Common myeloid progenitor, CD34-positive (primary cell): ENCODE measurements around the gene AP1G2.
A peak's percentile ranks its signal among the peaks of the same experiment; 100 is the strongest.

Experiments
- CTCF ChIA-PET: fragments of 350-600 bp; sonication (Branson Sonifier 250); formaldehyde crosslinking; loops from one replicate; lab custom pipeline; 2021; ENCODE audit warnings: antibody characterized with exemption; lab: Charles Lee
- POLR2A ChIA-PET: fragments of 350-600 bp; sonication (Branson Sonifier 250); formaldehyde crosslinking; loops from one replicate; lab custom pipeline; 2021; ENCODE audit warnings: antibody characterized with exemption; lab: Charles Lee
- DNase-seq, 3 donors: peaks; one replicate each; pipeline versions ENCODE4 v3.0.0 to v3.0.0-alpha.2; 2013
- H3K27ac ChIP-seq, 2 experiments: 1 replicate in 1 of 2; 2 replicates in 1 of 2; pipeline ENCODE4 v1.7.0; 2013; ENCODE audit warnings: inconsistent platforms in 2 of 2, low read length in 2 of 2, mild to moderate bottlenecking in 2 of 2, low read depth in 1 of 2, moderate library complexity in 1 of 2; ENCODE audit not compliant: severe bottlenecking in 2 of 2, insufficient read depth in 1 of 2, poor library complexity in 1 of 2
- H3K27me3 ChIP-seq, 5 experiments: replicated peaks in 2 of 5; 1 replicate in 3 of 5; 2 replicates in 2 of 5; pipeline versions ENCODE4 v1.6.1 to v1.7.0; 2013; ENCODE audit warnings: low read length in 4 of 5, mild to moderate bottlenecking in 2 of 5, moderate library complexity in 2 of 5, inconsistent platforms in 1 of 5; ENCODE audit not compliant: insufficient read depth in 5 of 5, control insufficient read depth in 4 of 5
- H3K36me3 ChIP-seq, 4 experiments: 1 replicate in 2 of 4; 2 replicates in 2 of 4; pipeline versions ENCODE4 v1.6.1 to v1.7.0; 2013; ENCODE audit warnings: low read length in 3 of 4, control low read depth in 1 of 4, mild to moderate bottlenecking in 1 of 4; ENCODE audit not compliant: control insufficient read depth in 4 of 4, insufficient read depth in 4 of 4
- H3K4me1 ChIP-seq, 4 experiments: 1 replicate in 3 of 4; 2 replicates in 1 of 4; pipeline versions ENCODE4 v1.6.1 to v1.7.1; 2013; ENCODE audit warnings: low read length in 3 of 4, mild to moderate bottlenecking in 3 of 4, control low read depth in 1 of 4, inconsistent platforms in 1 of 4, moderate library complexity in 1 of 4; ENCODE audit not compliant: control insufficient read depth in 4 of 4, insufficient read depth in 4 of 4; ENCODE audit errors: control extremely low read depth in 1 of 4
- H3K4me3 ChIP-seq, 7 experiments: 1 replicate in 4 of 7; 2 replicates in 3 of 7; pipeline versions ENCODE4 v1.5.1 to v1.7.0; 2013; ENCODE audit warnings: mild to moderate bottlenecking in 7 of 7, low read length in 6 of 7, moderate library complexity in 6 of 7, inconsistent platforms in 2 of 7, low read depth in 2 of 7, control low read depth in 1 of 7; ENCODE audit not compliant: insufficient read depth in 4 of 7, control insufficient read depth in 1 of 7; ENCODE audit errors: extremely low read depth in 1 of 7
- H3K9me3 ChIP-seq, 5 experiments: 1 replicate in 4 of 5; 2 replicates in 1 of 5; pipeline versions ENCODE4 v1.6.1 to v1.7.1; 2013; ENCODE audit warnings: low read length in 4 of 5, mild to moderate bottlenecking in 2 of 5, inconsistent platforms in 1 of 5, low read depth in 1 of 5, moderate library complexity in 1 of 5; ENCODE audit not compliant: control insufficient read depth in 4 of 5, insufficient read depth in 2 of 5; ENCODE audit errors: control extremely low read depth in 1 of 5
- WGBS: methylation state at CpG from one replicate; pipeline ENCODE4 v1.1.5; 2013; ENCODE audit not compliant: insufficient coverage; 5-methylcytosine and 5-hydroxymethylcytosine counted together

Gene AP1G2

GRCh38 chr14:23563473-23564180 is 4.0 kb downstream of the AP1G2 start:
- CTCF ChIA-PET, result interaction anchor here (1.0 to 20.8 kb wide), 12 partner anchors 8 to 242 kb away, joined by 3 to 519 read pairs (median 4); partner anchors contain the start of gene ZFHX2
- peaks cover 19 to 75% (median 52%) of the 10 kb centered on the region in 4 experiments for H3K36me3 ChIP-seq

DNA sequence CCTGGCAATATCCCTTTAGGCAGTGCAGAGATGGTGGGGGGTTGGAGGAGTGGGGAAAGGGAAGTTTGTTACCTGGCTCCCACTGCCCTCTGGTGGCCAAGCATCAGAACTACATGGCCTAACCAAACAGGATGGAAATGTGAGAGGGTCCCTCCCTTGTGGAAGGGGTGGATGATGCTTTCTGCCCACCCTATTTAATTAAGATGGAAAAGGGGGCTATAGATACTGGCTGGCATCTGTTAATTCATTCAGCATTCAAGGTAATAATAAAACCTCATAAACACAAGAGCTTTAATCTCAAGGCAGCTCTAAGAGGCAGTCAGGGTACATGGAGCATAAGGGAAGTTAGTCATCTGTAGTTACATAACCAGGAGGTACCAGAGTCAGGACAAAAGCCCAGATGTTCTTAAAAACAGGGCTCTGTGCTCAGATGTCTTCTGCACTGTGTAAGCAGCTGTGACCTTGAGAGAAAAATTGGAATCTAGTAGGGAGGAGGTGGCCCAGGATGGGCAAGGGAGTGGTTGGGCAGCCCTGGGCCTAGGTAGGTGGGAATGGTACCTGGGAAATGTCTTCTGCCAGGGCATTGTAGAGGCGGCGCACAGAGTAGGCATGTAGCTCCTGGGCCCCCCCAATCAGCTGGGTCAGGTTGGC is 4.6 kb downstream of the AP1G2 start:
- ChIA-PET CTCF (interaction anchor here (1.0 to 20.8 kb wide), 12 partner anchors 9 to 241 kb away, joined by 3 to 519 read pairs (median 4); partner anchors contain the start of gene ZFHX2), POLR2A (no interaction called here)
- Histone ChIP-seq H3K9me3 (no peaks in the 10 kb centered on the region), H3K4me3 (no peak overlapping the region), H3K4me1 (peaks cover 0 to 18% (median 14%) of the 10 kb centered on the region in 4 experiments), H3K27me3 (no peaks in the 10 kb centered on the region), H3K36me3 (peaks cover 24 to 82% (median 56%) of the 10 kb centered on the region in 4 experiments), H3K27ac (no peak overlapping the region)
- peak; percentile 59 to 77 (median 71) for DNase-seq
- WGBS, result 100% methylated on average over 2 of the region's 2 CpGs

More at GRCh38 chr14:23563473-23564180, 4.0 kb downstream of the AP1G2 start:
- H3K9me3 ChIP-seq, result no peaks in the 10 kb centered on the region
- no peak overlapping the region for H3K4me3 ChIP-seq
- no peak for DNase-seq
- H3K27me3 ChIP-seq, result no peaks in the 10 kb centered on the region
- peaks cover 3 to 21% (median 21%) of the 10 kb centered on the region in 4 experiments for H3K4me1 ChIP-seq
- no peak overlapping the region for H3K27ac ChIP-seq
- WGBS, result 92% methylated on average over 13 of the region's 14 CpGs
- POLR2A ChIA-PET, result no interaction called here

DNA sequence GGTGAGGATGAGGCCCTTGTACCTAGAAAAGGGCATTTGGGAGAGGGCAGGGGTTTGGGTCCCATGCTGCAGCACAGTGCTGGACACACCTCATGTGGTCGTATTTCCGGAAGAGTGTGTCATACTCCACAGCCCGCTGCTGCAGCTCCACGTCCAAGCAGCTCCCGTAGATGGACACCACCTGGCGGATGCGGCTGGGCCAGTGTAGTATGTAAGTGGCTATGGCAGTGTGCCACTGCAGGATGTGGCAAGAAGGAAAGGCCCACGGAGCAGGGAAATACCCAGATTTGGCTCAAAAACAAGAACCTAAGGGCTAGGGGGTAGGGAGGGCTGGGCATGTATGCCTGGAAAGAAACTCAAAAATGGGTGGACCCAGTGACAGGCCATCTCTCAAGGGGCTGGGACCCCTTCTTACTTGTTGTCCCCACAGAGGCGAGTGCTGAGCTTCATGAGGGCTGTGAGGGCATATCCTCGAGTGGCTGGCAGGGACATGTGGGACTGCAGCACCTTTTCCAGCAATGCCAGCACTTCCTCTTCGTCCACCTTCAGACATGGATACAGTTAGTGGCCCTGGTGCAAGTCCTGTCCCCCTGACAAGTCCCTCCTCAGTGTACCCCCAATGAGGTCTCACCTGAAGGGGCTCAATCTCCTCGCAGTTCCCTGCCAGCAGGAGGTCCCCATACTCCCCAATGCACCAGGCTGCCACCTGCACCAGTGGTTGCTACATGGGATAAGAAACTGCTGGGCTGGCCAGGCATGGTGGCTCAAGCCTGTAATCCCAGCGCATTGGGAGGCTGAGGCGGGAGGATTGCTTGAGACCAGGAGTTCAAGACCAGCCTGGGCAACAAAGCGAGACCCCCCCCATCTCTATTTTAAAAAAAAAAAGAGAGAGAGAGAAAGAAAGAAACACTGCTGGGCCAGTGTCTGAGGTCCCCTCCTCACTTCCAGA is 5.4 kb downstream of the AP1G2 start:
- Histone ChIP-seq H3K4me3 (no peak overlapping the region), H3K36me3 (peaks cover 24 to 87% (median 57%) of the 10 kb centered on the region in 4 experiments), H3K9me3 (no peaks in the 10 kb centered on the region), H3K27me3 (no peaks in the 10 kb centered on the region), H3K4me1 (peaks cover 0 to 18% (median 13%) of the 10 kb centered on the region in 4 experiments), H3K27ac (no peak overlapping the region)
- ChIA-PET CTCF (interaction anchor here (0.8 to 20.8 kb wide), 17 partner anchors 8 to 240 kb away, joined by 3 to 519 read pairs (median 6); partner anchors contain the start of genes AP1G2, NGDN and ZFHX2), POLR2A (interaction anchor here (1.4 kb wide), 1 partner anchor 84 kb away, joined by 3 read pairs; no protein-coding TSS in a partner anchor)
- DNase-seq, result no peak
- 92% methylated on average over 10 of the region's 15 CpGs for WGBS

DNA sequence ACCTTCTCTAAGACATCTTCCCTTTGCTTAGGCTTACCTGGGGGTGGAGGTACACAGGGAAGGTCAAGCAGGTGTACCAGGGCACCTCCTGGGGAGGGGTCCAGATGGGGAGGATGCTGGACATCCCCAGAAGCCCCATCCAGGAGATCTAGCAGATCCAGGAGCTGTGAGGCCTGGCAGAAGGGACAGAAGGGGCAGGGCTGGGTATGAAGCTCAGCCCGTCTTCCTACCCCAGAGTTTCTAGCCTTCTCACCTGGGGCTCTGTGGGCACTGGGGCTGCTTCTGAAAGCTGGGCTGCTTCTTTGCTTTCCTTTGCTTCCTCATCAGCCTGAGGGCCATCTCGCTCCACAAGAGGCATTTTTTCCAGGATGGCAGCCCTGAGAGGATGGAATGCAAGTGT is 6.3 kb downstream of the AP1G2 start:
- no peak overlapping the region for H3K27ac ChIP-seq
- ChIA-PET POLR2A (interaction anchor here (1.4 kb wide), 1 partner anchor 83 kb away, joined by 3 read pairs; no protein-coding TSS in a partner anchor), CTCF (interaction anchor here (0.8 to 20.8 kb wide), 11 partner anchors 9 to 239 kb away, joined by 3 to 519 read pairs (median 15); partner anchors contain the start of genes AP1G2, NGDN and ZFHX2)
- H3K27me3 ChIP-seq, result no peaks in the 10 kb centered on the region
- no peak overlapping the region for H3K4me3 ChIP-seq
- H3K9me3 ChIP-seq, result no peaks in the 10 kb centered on the region
- peaks cover 0 to 19% (median 13%) of the 10 kb centered on the region in 4 experiments for H3K4me1 ChIP-seq
- 92% methylated on average over 2 of the region's 2 CpGs for WGBS
- H3K36me3 ChIP-seq, result peaks cover 24 to 86% (median 57%) of the 10 kb centered on the region in 4 experiments
- no peak for DNase-seq

DNA sequence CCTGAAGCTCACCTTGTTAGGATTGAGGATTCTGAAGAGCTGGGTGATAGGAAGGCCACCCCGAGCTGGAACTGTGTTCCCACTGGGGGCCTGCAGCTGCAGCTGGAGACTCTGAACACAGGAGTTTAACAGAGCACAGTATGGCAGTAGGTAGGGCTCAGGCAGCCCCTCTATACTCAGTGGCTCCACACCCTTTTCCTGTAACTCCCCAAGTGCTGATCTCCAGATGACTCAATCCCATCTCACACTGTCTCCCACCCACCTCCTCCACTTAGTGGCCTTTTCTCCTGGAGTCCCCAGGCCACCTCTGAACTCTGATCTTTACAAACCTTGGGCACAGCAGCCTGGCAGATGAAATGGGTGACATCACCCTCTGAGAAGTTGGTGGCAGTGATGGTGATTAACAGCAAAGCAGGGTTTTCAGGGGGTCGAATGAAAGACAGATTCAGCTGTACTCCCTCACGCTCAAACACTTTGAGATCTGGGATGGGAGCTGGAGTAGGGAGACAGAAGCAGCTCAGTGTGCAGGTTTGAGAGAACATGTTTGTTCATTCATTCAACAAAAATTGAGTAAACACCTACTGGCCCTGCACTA is 7.6 kb downstream of the AP1G2 start:
- H3K4me1 ChIP-seq, result peaks cover 0 to 26% (median 16%) of the 10 kb centered on the region in 4 experiments
- no peak for DNase-seq
- H3K27me3 ChIP-seq, result no peaks in the 10 kb centered on the region
- H3K4me3 ChIP-seq, result no peak overlapping the region
- H3K9me3 ChIP-seq, result no peaks in the 10 kb centered on the region
- peaks cover 23 to 73% (median 51%) of the 10 kb centered on the region in 4 experiments for H3K36me3 ChIP-seq
- no peak overlapping the region for H3K27ac ChIP-seq
- POLR2A ChIA-PET, result interaction anchor here (1.0 kb wide), 1 partner anchor 293 kb away, joined by 4 read pairs; no protein-coding TSS in a partner anchor
- CTCF ChIA-PET, result interaction anchor here (0.9 to 20.8 kb wide), 21 partner anchors 8 to 557 kb away, joined by 3 to 519 read pairs (median 8); partner anchors contain the start of genes AP1G2, HOMEZ and ZFHX2
- 94% methylated on average over 3 of the region's 3 CpGs for WGBS
